Right atrium auricular region (tissue), 2 donors: ENCODE results near the gene CAMSAP3. TPM values are rescaled to one million over a fixed set of nuclear protein-coding genes. Genes with fewer than 3 reads are reported as not detected.

Experiments used
- DNase-seq: peaks from one replicate; pipeline ENCODE4 v3.0.0-alpha.2; 2019; ENCODE audit warnings: low spot score
- H3K27ac ChIP-seq, 2 donors: fragments of 200-600 bp; sonication (generic); 1 replicate in 1 of 2; 2 replicates in 1 of 2; pipeline ENCODE4 v1.5.1; 2016 to 2019
- H3K27me3 ChIP-seq, 2 donors: fragments of 200-600 bp; sonication (generic); one replicate each; pipeline versions ENCODE4 v1.5.1 to v1.6.0; 2017 to 2019
- H3K36me3 ChIP-seq: fragments of 200-600 bp; sonication (generic); one replicate; pipeline ENCODE4 v1.5.1; 2016
- H3K4me1 ChIP-seq, 2 donors: fragments of 200-600 bp; sonication (generic); one replicate each; pipeline versions ENCODE4 v1.5.1 to v1.6.0; 2017 to 2019
- H3K4me3 ChIP-seq, 2 donors: fragments of 200-600 bp; sonication (generic); 1 replicate in 1 of 2; 2 replicates in 1 of 2; pipeline ENCODE4 v1.5.1; 2017 to 2019; ENCODE audit warnings: mild to moderate bottlenecking in 1 of 2, moderate library complexity in 1 of 2
- H3K9me3 ChIP-seq, 2 donors: fragments of 200-600 bp; sonication (generic); one replicate each; pipeline ENCODE4 v1.5.1; 2019
- total RNA-seq, 2 donors: library from RNA; depleted of rRNA; stranded (reverse); fragments of >200 nt; gene quantifications; one replicate each; pipeline ENCODE4 v1.1.0, GENCODE V29; 2016
- TF ChIP-seq, protein P1 (sequence below), 2 donors: fragments of 200-600 bp; sonication (generic); IDR thresholded peaks; one replicate each; pipeline ENCODE4 v1.5.1; 2019; ENCODE audit warnings: antibody characterized with exemption in 2 of 2

The CAMSAP3 gene
- total RNA-seq, 2 donors from 2014 or later, result 0.26 to 0.55 TPM

DNA sequence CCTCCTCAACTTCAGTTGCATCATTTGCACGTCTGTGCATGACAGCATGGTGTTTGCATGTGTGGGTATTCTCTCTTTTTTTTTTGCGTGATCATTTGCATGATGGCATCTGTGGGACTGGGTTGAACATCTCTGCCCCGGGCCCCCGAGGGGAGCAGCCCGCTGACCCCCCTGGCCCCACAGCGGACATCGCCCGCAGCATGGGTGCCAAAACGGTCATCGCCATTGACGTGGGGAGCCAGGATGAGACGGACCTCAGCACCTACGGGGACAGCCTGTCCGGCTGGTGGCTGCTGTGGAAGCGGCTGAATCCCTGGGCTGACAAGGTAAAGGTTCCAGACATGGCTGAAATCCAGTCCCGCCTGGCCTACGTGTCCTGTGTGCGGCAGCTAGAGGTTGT is 37.0 kb upstream of the CAMSAP3 start:
- no peak for DNase-seq
- no peaks in the 10 kb centered on the region for H3K9me3 ChIP-seq
- peaks cover 69% of the 10 kb centered on the region for H3K36me3 ChIP-seq
- TF ChIP-seq, protein P1, sequence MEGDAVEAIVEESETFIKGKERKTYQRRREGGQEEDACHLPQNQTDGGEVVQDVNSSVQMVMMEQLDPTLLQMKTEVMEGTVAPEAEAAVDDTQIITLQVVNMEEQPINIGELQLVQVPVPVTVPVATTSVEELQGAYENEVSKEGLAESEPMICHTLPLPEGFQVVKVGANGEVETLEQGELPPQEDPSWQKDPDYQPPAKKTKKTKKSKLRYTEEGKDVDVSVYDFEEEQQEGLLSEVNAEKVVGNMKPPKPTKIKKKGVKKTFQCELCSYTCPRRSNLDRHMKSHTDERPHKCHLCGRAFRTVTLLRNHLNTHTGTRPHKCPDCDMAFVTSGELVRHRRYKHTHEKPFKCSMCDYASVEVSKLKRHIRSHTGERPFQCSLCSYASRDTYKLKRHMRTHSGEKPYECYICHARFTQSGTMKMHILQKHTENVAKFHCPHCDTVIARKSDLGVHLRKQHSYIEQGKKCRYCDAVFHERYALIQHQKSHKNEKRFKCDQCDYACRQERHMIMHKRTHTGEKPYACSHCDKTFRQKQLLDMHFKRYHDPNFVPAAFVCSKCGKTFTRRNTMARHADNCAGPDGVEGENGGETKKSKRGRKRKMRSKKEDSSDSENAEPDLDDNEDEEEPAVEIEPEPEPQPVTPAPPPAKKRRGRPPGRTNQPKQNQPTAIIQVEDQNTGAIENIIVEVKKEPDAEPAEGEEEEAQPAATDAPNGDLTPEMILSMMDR (IDR thresholded peaks at IDR 0.05), result no peak
- H3K4me1 ChIP-seq, result no peaks in the 10 kb centered on the region
- H3K27me3 ChIP-seq, result no peaks in the 10 kb centered on the region
- H3K27ac ChIP-seq, result no peak overlapping the region
- H3K4me3 ChIP-seq, result no peak overlapping the region

DNA sequence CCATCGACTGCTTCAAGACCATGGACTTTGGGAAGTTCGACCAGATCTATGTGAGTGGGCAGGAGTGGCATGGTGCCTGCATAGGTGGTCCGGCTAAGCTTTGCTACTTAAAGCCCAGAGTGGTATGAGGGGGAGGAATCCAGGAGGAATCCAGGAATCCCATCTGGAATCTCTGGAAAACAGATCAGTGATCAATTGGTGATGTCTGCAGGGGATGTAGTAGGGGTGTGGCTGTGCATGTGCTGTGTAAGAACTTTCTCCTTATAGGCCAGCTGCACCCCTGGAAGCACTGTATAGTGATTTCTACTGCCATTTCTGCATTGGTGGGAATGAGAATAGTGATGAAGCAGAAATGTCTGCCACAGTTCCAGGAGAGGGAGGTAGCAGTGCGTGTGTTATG is 36.6 kb upstream of the CAMSAP3 start:
- TF ChIP-seq, protein P1 (IDR thresholded peaks at IDR 0.05), result no peak

DNA sequence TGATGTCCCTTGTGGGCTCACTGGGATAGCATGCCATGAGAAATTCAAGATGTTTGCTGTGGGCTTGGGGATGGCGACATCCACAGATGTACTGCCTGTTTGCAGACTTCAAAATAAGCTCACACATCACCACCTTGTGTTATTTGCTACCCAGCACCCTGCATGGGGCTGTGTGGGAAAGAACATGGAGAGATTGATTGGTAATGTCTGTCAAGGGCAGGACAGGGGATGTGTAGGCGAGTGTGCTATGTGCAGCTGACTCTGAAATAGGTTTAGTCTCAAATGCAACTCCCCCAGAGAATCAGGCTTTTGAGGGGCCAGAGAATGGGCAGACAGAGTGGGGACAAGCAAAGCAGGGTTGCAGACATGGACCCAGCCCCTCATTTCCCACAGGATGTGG is 35.4 kb upstream of the CAMSAP3 start:
- H3K36me3 ChIP-seq, result peaks cover 53% of the 10 kb centered on the region

More for the DNA sequence above, 36.6 kb upstream of the CAMSAP3 start:
- no peak for DNase-seq
- Histone ChIP-seq H3K27ac (no peak overlapping the region), H3K27me3 (no peaks in the 10 kb centered on the region), H3K4me1 (no peaks in the 10 kb centered on the region), H3K36me3 (peaks cover 65% of the 10 kb centered on the region), H3K4me3 (no peak overlapping the region), H3K9me3 (no peaks in the 10 kb centered on the region)

DNA sequence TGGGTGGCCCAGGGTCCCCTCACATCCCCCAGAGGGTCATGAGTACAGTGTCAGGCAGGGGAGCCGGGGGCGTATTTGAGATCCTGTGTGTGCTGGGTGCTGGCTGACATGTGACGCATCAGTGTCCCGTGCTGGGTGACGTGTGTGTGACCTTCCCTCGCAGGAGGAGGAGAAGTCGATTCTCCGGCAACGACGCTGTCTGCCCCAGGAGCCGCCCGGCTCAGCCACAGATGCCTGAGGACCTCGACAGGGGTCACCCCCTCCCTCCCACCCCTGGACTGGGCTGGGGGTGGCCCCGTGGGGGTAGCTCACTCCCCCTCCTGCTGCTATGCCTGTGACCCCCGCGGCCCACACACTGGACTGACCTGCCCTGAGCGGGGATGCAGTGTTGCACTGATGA is 34.3 kb upstream of the CAMSAP3 start:
- Histone ChIP-seq H3K27ac (no peak overlapping the region), H3K27me3 (no peaks in the 10 kb centered on the region), H3K4me3 (no peak overlapping the region), H3K4me1 (no peaks in the 10 kb centered on the region), H3K36me3 (peaks cover 45% of the 10 kb centered on the region), H3K9me3 (no peaks in the 10 kb centered on the region)
- TF ChIP-seq, protein P1 (IDR thresholded peaks at IDR 0.05), result no peak
- no peak for DNase-seq

More for the DNA sequence above, 35.4 kb upstream of the CAMSAP3 start:
- DNase-seq, result no peak
- H3K27ac ChIP-seq, result no peak overlapping the region
- H3K4me3 ChIP-seq, result no peak overlapping the region
- no peaks in the 10 kb centered on the region for H3K9me3 ChIP-seq
- H3K27me3 ChIP-seq, result no peaks in the 10 kb centered on the region
- no peaks in the 10 kb centered on the region for H3K4me1 ChIP-seq
- TF ChIP-seq, protein P1 (IDR thresholded peaks at IDR 0.05), result no peak

DNA sequence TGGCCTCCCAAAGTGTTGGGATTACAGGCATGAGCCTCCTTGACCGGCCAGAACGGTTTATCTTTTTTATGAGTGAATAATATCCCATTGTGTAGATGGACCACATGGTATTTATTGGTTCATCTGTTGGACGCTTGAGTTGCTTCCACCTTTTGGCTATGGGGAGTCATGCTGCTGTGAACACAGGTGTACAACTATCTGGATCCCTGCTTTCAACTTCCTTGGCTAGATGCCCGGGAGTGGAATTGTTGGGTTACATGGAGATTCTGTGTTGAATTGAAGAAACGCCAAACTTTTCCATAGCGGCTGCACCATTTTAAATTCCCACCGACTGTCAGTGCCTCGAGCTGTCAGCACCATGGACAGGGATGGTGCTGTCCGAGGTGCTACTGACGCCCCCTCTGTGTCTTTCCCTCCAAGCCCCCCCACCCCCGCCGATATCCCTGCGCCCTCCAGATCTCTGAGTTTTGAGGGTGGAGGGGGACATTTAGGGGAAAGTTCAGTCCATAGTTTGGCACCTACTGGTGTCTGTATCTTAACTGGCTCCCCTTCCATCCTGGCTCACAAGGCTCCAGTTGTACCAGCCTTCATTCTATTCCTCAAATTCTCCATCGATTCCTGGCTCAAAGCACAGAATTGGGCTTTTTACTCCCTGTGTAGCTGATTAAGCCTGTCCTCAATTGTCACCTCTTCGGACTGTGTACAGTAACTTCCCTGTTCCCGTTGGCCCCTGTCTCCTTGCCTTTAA is 32.8 kb upstream of the CAMSAP3 start:
- Histone ChIP-seq H3K27me3 (no peaks in the 10 kb centered on the region), H3K4me3 (no peak overlapping the region), H3K9me3 (no peaks in the 10 kb centered on the region), H3K4me1 (no peaks in the 10 kb centered on the region), H3K36me3 (peaks cover 31% of the 10 kb centered on the region), H3K27ac (no peak overlapping the region)
- TF ChIP-seq, protein P1 (IDR thresholded peaks at IDR 0.05), result no peak
- DNase-seq, result no peak

DNA sequence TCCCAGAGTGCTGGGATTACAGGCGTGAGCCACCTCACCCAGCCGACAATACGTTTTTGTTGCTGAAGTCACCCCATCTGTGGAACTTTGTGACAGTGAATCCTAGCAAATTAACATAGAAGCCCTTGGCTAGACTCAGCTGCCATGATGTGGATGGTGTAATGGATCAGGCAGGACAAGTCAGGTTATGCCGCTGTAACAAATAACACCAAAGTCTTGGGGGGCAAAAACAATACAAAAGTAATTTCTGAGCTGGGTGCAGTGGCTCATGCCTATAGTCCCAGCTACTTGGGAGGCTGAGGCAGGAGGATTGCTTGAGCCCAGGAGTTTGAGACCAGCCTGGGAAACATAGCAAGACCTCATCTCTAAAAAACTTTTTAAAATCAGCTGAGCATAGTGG is 30.8 kb upstream of the CAMSAP3 start:
- H3K4me3 ChIP-seq, result no peak overlapping the region
- H3K36me3 ChIP-seq, result peaks cover 15% of the 10 kb centered on the region
- H3K27me3 ChIP-seq, result no peaks in the 10 kb centered on the region
- H3K4me1 ChIP-seq, result no peaks in the 10 kb centered on the region
- no peak overlapping the region for H3K27ac ChIP-seq
- DNase-seq, result no peak
- H3K9me3 ChIP-seq, result no peaks in the 10 kb centered on the region
- TF ChIP-seq, protein P1 (IDR thresholded peaks at IDR 0.05), result no peak
